ENCODE data around the gene RPH3AL. TPM values are rescaled to one million over a fixed set of nuclear protein-coding genes. Genes with fewer than 3 reads are reported as not detected.

RPH3AL gene
- total RNA-seq, 1 donor from 2014 or later: 45.6 TPM

GRCh38 chr17:301681-302299, 50.8 kb downstream of the RPH3AL start:
- no peak for DNase-seq (ENCODE audit: low spot score)

GRCh38 chr17:300881-301280, 51.7 kb downstream of the RPH3AL start:
- DNase-seq (ENCODE audit: low spot score): no peak

GRCh38 chr17:299546-299945, 53.1 kb downstream of the RPH3AL start:
- no peak for DNase-seq (ENCODE audit: low spot score)

GRCh38 chr17:298791-299450, 53.7 kb downstream of the RPH3AL start:
- DNase-seq (ENCODE audit: low spot score): no peak

GRCh38 chr17:297758-298157, 54.8 kb downstream of the RPH3AL start:
- DNase-seq (ENCODE audit: low spot score): no peak

- DNase-seq (ENCODE audit: low spot score): no peak
Observed at GRCh38 chr17:296906-297690, 55.5 kb downstream of the RPH3AL start.

GRCh38 chr17:296379-296778, 56.2 kb downstream of the RPH3AL start:
- peak; percentile 19 for DNase-seq (ENCODE audit: low spot score)

- peak; percentile 28 for DNase-seq (ENCODE audit: low spot score)
Observed at GRCh38 chr17:292531-293382, 59.9 kb downstream of the RPH3AL start.

GRCh38 chr17:292016-292415, 60.6 kb downstream of the RPH3AL start:
- DNase-seq (ENCODE audit: low spot score): peak; percentile 26

- peak; percentile 15 for DNase-seq (ENCODE audit: low spot score)
Observed at GRCh38 chr17:291587-291986, 61.0 kb downstream of the RPH3AL start.

- DNase-seq (ENCODE audit: low spot score): peak; percentile 20
Observed at GRCh38 chr17:290626-291025, 62.0 kb downstream of the RPH3AL start.

- peak; percentile 34 for DNase-seq (ENCODE audit: low spot score)
Observed at GRCh38 chr17:290121-290521, 62.5 kb downstream of the RPH3AL start.

GRCh38 chr17:289409-289808, 63.2 kb downstream of the RPH3AL start:
- DNase-seq (ENCODE audit: low spot score): peak; percentile 33

- peak; percentile 24 for DNase-seq (ENCODE audit: low spot score)
Observed at GRCh38 chr17:288802-289356, 63.7 kb downstream of the RPH3AL start.

- peak; percentile 29 for DNase-seq (ENCODE audit: low spot score)
Observed at GRCh38 chr17:286571-286970, 66.0 kb downstream of the RPH3AL start.

GRCh38 chr17:285751-286422, 66.7 kb downstream of the RPH3AL start:
- DNase-seq (ENCODE audit: low spot score): peak; percentile 35

- peak; percentile 37 for DNase-seq (ENCODE audit: low spot score)
Observed at GRCh38 chr17:284676-285355, 67.8 kb downstream of the RPH3AL start.

GRCh38 chr17:283911-284675, 68.5 kb downstream of the RPH3AL start:
- DNase-seq (ENCODE audit: low spot score): peak; percentile 25

All from ureter (tissue), 1 donor.